ENCODE results near the gene LRWD1. TPM values are rescaled to one million over a fixed set of nuclear protein-coding genes. Genes with fewer than 3 reads are reported as not detected.

The LRWD1 gene
- total and polyA plus RNA-seq, 9 donors, result 3.4 to 26.2 (median 13.6) TPM

- Histone ChIP-seq H3K4me1 (ENCODE audit: insufficient read depth) (peaks cover 5% of the 10 kb centered on the region), H3K27me3 (no peaks in the 10 kb centered on the region), H3K4me3 (peak overlapping the region; percentile 78), H3K36me3 (no peaks in the 10 kb centered on the region), H3K27ac (peak overlapping the region in 1 of 2 donors; percentile 55), H3K9me3 (no peaks in the 10 kb centered on the region)
- no peak for TF ChIP-seq POLR2A (IDR thresholded peaks at IDR 0.05)
- no peak for TF ChIP-seq CTCF (IDR thresholded peaks at IDR 0.05)
- TF ChIP-seq EP300 (IDR thresholded peaks at IDR 0.05), result no peak
- WGBS, 3 donors, result 20 to 28% (median 20%) methylated on average over 24 to 27 of the region's 27 CpGs
- no peak for DNase-seq
- intact Hi-C loops (cut with DNase I), result no loop called here
Measured at GRCh38 chr7:102432442-102433218, 32.2 kb upstream of the LRWD1 start.

GRCh38 chr7:102433219-102434038, 31.4 kb upstream of the LRWD1 start, which contains the start of gene ORAI2:
Gene ORAI2 (plus strand): TSS chr7:102433575. CDS start chr7:102438957, 5,382 bp downstream.
- H3K9me3 ChIP-seq, result no peaks in the 10 kb centered on the region
- no peaks in the 10 kb centered on the region for H3K27me3 ChIP-seq
- H3K4me1 ChIP-seq (ENCODE audit: insufficient read depth), result peaks cover 5% of the 10 kb centered on the region
- WGBS, 3 donors, result 0 to 1% (median 1%) methylated on average over 27 to 90 of the region's 90 CpGs
- no peaks in the 10 kb centered on the region for H3K36me3 ChIP-seq
- H3K4me3 ChIP-seq, result peak within 1 kb of the TSS; percentile 78
- TF ChIP-seq CTCF (IDR thresholded peaks at IDR 0.05) (no peak), POLR2A (IDR thresholded peaks at IDR 0.05) (peak; percentile 17)
- DNase-seq, result peak; percentile 82 to 91 (median 90)
- peak within 1 kb of the TSS in 1 of 2 donors; percentile 55 for H3K27ac ChIP-seq
- intact Hi-C loops (cut with DNase I), result no loop called here

GRCh38 chr7:102434039-102434486, 30.7 kb upstream of the LRWD1 start:
- Histone ChIP-seq H3K27ac (peak overlapping the region in 1 of 2 donors; percentile 8), H3K4me1 (ENCODE audit: insufficient read depth) (peaks cover 5% of the 10 kb centered on the region), H3K4me3 (peak overlapping the region; percentile 78), H3K9me3 (no peaks in the 10 kb centered on the region), H3K36me3 (no peaks in the 10 kb centered on the region), H3K27me3 (no peaks in the 10 kb centered on the region)
- no peak for TF ChIP-seq POLR2A (IDR thresholded peaks at IDR 0.05)
- TF ChIP-seq EP300 (IDR thresholded peaks at IDR 0.05), result no peak
- TF ChIP-seq CTCF (IDR thresholded peaks at IDR 0.05), result no peak
- peak in 3 of 5 donors; percentile 33 to 51 (median 47) for DNase-seq
- intact Hi-C loops (cut with DNase I), result no loop called here
- WGBS, 3 donors, result 28 to 35% (median 32%) methylated on average over 9 of the region's 9 CpGs

- intact Hi-C loops (cut with DNase I), result no loop called here
- H3K4me3 ChIP-seq, result no peak overlapping the region
- H3K4me1 ChIP-seq (ENCODE audit: insufficient read depth), result peaks cover 5% of the 10 kb centered on the region
- no peak for DNase-seq
- WGBS, 3 donors, result 92 to 94% (median 92%) methylated on average over 10 of the region's 10 CpGs
- no peaks in the 10 kb centered on the region for H3K27me3 ChIP-seq
- no peaks in the 10 kb centered on the region for H3K36me3 ChIP-seq
- TF ChIP-seq CTCF (IDR thresholded peaks at IDR 0.05) (no peak), POLR2A (IDR thresholded peaks at IDR 0.05) (no peak), EP300 (IDR thresholded peaks at IDR 0.05) (no peak)
- no peaks in the 10 kb centered on the region for H3K9me3 ChIP-seq
- H3K27ac ChIP-seq, result no peak overlapping the region
Measured at GRCh38 chr7:102436118-102436517, 28.7 kb upstream of the LRWD1 start.
